GM03348 (cell line): Measurements from ENCODE around the gene IMMP2L.
"Not testable (repeated sequence)": the region's sequence is repeated elsewhere in the genome, so short reads cannot be mapped to it uniquely, and the experiment has no call there.

ENCODE experiments used
- DNase-seq: peaks from one replicate; pipeline ENCODE4 v3.0.0; 2012; ENCODE audit warnings: low spot score

IMMP2L gene

GRCh38 chr7:110988890-110989501, 573.3 kb downstream of the IMMP2L start:
- no peak for DNase-seq

- no peak for DNase-seq
Measured at GRCh38 chr7:110988348-110988747, 573.9 kb downstream of the IMMP2L start.

GRCh38 chr7:110987127-110987693, 575.1 kb downstream of the IMMP2L start:
- DNase-seq: no peak

- no peak for DNase-seq
Measured at GRCh38 chr7:110983822-110984456, 578.4 kb downstream of the IMMP2L start.

GRCh38 chr7:110977127-110977737, 585.1 kb downstream of the IMMP2L start:
- DNase-seq: no peak

GRCh38 chr7:110975486-110975885, 586.8 kb downstream of the IMMP2L start:
- no peak for DNase-seq

- no peak for DNase-seq
Measured at GRCh38 chr7:110974441-110974840, 587.9 kb downstream of the IMMP2L start.

GRCh38 chr7:110973196-110973990, 588.9 kb downstream of the IMMP2L start:
- no peak for DNase-seq

GRCh38 chr7:110964775-110965174, 597.5 kb downstream of the IMMP2L start:
- no peak for DNase-seq

GRCh38 chr7:110962826-110963225, 599.5 kb downstream of the IMMP2L start:
- no peak for DNase-seq

GRCh38 chr7:110962374-110962773, 599.9 kb downstream of the IMMP2L start:
- DNase-seq: no peak

GRCh38 chr7:110960811-110961210, 601.5 kb downstream of the IMMP2L start:
- DNase-seq: peak; percentile 4

GRCh38 chr7:110948280-110948679, 614.0 kb downstream of the IMMP2L start:
- DNase-seq: no peak

- no peak for DNase-seq
Measured at GRCh38 chr7:110947408-110947807, 614.9 kb downstream of the IMMP2L start.

- no peak for DNase-seq
Measured at GRCh38 chr7:110944966-110945644, 617.2 kb downstream of the IMMP2L start.

- no peak for DNase-seq
Measured at GRCh38 chr7:110944448-110944847, 617.8 kb downstream of the IMMP2L start.

GRCh38 chr7:110943701-110944345, 618.5 kb downstream of the IMMP2L start:
- DNase-seq: peak; percentile 39

- no peak for DNase-seq
Measured at GRCh38 chr7:110941385-110941784, 620.9 kb downstream of the IMMP2L start.

GRCh38 chr7:110940756-110941155, 621.5 kb downstream of the IMMP2L start:
- DNase-seq: peak; percentile 5

GRCh38 chr7:110938165-110938564, 624.1 kb downstream of the IMMP2L start:
- DNase-seq: no peak

- DNase-seq: not testable (repeated sequence)
Measured at GRCh38 chr7:110936665-110937064, 625.6 kb downstream of the IMMP2L start.
